VCaP (cell line): ENCODE data around the gene CD164L2.

Source experiments
- H3K27ac ChIP-seq: fragments of 450-650 bp; 2 replicates; pipeline ENCODE4 v1.5.1; 2017
- TF ChIP-seq, protein P1 (sequence below): fragments of 450-650 bp; conservative IDR thresholded peaks from 2 replicates; pipeline ENCODE4 v1.5.1; 2017; ENCODE audit warnings: mild to moderate bottlenecking, moderate library complexity

The CD164L2 gene

DNA sequence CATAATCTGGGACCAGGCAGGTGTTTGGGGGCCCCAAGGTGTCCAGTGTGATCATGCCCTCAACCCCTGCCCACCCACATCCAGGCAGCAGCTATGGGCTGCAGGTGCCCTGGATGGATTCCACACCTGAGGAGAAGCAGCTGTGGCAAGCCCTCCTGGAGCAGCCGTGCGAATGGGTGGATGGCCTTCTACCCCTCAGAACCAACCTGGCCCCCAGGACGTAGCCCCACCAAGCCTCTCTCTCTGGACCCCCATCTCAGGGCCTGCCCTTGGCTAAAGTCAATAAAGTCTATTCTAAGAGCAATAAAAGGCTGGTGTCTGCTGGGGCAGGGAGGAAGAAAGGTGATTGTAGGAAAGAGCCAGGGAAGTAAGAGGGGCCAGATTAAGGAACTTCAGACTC lies 29.5 kb downstream of the CD164L2 start:
- TF ChIP-seq, protein P1, sequence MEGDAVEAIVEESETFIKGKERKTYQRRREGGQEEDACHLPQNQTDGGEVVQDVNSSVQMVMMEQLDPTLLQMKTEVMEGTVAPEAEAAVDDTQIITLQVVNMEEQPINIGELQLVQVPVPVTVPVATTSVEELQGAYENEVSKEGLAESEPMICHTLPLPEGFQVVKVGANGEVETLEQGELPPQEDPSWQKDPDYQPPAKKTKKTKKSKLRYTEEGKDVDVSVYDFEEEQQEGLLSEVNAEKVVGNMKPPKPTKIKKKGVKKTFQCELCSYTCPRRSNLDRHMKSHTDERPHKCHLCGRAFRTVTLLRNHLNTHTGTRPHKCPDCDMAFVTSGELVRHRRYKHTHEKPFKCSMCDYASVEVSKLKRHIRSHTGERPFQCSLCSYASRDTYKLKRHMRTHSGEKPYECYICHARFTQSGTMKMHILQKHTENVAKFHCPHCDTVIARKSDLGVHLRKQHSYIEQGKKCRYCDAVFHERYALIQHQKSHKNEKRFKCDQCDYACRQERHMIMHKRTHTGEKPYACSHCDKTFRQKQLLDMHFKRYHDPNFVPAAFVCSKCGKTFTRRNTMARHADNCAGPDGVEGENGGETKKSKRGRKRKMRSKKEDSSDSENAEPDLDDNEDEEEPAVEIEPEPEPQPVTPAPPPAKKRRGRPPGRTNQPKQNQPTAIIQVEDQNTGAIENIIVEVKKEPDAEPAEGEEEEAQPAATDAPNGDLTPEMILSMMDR, result no peak

DNA sequence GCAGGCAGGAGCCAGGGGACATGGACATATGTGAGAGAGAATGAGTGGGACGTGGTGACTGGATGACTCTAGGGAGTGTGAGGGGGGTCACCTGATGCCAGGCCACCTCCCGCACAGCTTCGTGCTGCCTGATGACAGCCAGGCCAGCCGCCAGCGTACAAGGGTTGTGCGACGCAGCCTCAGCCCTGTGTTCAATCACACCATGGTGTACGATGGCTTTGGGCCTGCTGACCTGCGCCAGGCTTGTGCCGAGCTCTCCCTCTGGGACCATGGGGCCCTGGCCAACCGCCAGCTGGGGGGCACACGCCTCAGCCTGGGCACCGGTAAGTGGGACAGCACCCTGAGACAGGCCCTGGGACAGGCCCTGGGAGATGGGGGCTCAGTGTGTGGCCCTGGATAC lies 30.0 kb downstream of the CD164L2 start:
- TF ChIP-seq, protein P1, result no peak
- no peak overlapping the region for H3K27ac ChIP-seq

More for the DNA sequence above, 29.5 kb downstream of the CD164L2 start:
- no peak overlapping the region for H3K27ac ChIP-seq

DNA sequence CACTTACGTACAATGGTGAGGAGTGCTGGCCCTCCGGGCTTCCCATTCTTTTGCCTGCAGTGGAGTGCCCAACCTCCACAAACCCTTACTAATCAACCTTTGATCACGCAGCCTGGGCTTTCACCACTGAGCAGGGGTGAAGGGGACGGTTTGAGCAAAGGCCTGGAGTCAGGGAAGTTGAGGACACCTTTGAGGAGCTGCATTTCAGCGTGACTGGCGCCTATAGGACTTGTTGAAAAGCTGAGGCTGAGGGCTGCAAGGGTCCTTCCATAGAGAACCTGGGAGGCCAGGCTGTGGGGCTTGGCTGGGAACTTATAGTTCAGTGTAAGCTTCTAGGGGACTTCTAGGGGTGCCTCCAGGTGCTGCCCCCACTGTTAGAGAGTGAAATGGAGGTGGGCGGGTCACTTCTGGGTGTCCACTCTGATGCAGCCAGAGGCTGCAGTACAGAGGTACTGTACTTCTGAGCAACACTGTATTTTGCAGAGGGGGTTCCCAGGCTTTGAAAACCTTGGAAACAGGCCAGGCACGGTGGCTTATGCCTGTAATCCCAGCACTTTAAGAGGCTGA lies 31.5 kb downstream of the CD164L2 start:
- TF ChIP-seq, protein P1, result no peak
- no peak overlapping the region for H3K27ac ChIP-seq

DNA sequence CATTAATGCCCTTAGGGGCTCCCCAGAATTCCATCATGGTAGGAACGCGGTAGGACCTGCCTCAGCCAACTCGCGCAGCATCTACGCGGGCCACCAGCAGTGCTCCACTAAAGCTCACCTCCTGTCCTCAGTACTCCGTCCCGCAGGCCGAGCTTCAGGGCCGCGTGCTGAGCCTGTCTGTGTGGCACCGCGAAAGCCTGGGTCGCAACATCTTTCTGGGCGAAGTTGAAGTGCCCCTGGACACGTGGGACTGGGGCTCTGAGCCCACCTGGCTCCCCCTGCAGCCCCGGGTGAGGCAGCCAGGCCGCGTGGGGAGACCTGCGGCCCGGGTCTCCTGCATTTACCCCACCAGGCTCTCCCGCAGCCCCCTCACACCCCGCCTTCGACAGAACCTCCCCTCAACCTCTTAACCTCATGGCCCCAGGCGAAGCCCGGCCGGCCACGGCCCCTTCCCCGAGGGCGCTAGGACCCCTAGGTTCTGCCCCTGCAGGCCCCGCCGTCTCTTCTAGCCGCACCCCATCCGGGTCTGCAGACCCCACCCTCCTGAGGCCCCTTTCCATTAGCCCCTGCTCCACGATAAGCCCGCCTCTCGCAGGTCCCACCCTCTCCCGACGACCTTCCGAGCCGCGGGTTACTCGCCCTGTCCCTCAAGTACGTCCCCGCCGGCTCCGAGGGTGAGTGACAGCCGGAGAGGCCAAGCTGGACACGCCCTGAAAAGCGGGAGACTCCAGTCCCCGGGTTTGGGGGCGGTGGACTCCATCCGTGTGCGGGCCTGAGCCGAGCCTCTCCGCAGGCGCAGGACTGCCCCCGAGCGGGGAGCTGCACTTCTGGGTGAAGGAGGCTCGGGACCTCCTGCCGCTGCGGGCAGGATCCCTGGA lies 32.2 kb downstream of the CD164L2 start:
- TF ChIP-seq, protein P1, result no peak

DNA sequence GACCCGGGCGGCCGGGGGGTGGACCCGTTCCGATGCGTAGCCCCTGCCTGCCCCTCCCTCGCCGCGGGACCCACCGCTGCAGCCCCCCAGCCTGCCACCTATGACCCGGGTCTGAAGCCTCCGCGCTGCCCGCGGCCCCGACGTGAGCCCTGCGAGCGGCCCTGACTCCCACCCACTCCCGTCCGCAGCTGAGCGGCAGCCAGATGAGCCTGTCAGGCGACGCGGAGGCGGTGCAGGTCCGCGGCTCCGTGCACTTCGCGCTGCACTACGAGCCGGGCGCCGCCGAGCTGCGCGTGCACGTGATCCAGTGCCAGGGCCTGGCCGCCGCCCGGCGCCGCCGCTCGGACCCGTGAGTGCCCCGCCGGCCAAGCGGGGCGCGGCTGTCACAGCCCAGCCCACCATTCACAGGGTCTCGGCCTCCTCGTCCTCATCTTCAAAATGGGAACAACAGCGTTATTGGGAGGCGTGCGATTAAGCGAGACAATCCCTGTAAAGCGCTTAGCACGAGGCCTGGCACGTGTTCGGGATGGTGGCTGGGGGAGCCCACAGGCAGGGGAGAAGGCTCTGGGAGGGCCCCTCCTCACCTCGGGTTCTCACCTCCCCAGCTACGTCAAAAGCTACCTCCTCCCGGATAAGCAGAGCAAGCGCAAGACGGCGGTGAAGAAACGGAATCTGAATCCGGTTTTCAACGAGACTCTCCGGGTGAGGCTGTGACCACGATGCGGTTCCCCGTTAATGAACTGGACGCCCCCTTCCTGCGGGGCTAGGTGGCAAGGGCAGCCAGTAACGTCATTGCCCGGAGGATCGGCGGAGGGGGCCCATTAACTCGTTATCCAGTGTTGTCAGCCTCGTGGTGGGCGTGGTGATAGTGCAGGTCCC lies 33.1 kb downstream of the CD164L2 start:
- TF ChIP-seq, protein P1, result no peak
- peak overlapping the region; percentile 91 for H3K27ac ChIP-seq

More for the DNA sequence above, 32.2 kb downstream of the CD164L2 start:
- H3K27ac ChIP-seq, result peak overlapping the region; percentile 91; the same call in 1 of the 2 replicates

DNA sequence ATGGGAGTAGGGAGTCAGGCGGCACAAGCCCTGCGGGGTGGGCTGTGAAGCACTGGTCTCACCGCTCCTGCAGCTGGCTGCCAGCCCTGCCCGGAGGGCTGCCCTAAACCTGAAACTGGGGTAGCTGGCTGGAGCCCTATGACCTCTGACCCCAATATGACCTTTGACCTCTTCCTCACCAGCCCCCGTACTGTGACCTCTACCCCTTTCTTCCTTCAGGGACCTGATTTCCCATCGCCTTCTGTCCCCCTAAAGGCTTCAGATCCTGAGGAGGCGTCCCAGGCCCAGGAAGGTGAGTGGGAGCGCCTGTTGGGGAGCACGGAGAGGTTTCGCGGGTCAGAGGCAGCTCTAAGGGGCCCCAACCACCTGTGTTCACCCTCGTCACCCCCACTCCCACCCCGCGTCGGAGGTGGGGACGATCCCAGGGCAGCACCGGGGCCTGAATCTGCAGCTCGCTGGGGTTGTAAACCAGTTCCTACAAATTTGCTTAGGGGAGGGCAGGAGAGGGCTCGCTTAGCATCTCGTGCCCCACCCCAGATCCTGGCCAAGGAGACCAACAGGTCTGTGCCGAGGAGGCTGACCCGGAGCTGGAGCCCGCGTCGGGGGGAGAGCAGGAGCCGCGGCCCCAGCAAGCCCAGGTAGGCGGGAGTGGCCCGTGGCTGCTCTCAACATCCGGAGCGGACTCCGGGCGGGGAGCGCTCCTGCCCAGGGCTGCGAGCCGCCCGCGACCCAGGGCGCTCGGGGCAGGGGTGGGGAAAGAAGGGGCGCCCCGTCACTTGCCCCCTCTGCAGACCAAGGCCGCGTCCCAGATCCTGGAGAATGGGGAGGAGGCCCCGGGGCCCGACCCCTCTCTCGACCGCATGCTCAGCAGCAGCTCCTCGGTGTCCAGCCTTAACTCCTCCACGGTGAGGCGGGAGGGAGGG lies 34.0 kb downstream of the CD164L2 start:
- peak overlapping the region; percentile 91 for H3K27ac ChIP-seq
- TF ChIP-seq, protein P1, result no peak
